HG03469 (cell line): ENCODE measurements around the gene AXL.

ENCODE experiments used
- ATAC-seq: cut with Tn5 transposase; IDR thresholded peaks from one replicate; pipeline ENCODE4 v1.9.1; 2021; ENCODE audit warnings: mild to moderate bottlenecking, moderate library complexity, moderate number of reproducible peaks; ENCODE audit not compliant: unreplicated experiment

AXL gene

DNA sequence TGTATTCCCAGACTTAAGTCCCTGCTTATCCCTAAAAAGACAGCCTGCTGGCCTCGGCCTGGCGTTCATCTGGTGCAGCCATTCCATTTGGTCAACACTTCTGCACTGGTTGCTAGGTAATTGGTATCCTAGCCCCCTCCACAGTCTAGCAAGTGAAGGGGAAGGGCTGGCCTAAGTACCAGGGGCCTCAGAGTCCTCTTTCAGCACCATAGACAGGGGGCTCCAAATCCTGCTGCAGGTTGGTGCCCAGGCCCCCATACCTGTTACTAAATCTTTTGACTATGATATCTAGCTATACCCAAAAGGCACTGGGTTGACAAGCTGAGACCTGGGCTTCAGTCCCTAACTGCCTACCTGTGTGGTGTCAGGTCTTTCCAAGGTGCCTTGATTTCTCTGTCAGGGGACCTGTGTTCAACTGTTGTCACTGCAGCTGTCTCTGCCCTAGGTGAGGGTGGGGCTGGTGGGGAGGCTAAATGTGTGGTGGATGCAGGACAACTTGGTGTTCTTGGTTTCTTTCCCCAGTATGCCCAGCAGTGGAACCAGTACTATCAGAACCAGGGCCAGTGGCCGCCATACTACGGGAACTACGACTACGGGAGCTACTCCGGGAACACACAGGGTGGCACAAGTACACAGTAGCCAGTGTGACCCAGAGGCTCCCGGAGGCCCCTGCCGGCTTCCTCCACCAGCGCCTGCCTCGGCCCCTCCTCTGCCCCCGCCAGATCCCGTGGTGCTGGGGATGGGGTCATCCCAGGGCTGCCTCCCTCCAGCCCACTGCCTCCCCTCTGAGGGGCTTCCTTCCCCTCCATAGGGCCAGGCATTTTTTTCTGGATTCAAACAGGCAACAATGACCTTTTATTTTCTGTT lies 87.1 kb downstream of the AXL start:
- ATAC-seq = no peak

DNA sequence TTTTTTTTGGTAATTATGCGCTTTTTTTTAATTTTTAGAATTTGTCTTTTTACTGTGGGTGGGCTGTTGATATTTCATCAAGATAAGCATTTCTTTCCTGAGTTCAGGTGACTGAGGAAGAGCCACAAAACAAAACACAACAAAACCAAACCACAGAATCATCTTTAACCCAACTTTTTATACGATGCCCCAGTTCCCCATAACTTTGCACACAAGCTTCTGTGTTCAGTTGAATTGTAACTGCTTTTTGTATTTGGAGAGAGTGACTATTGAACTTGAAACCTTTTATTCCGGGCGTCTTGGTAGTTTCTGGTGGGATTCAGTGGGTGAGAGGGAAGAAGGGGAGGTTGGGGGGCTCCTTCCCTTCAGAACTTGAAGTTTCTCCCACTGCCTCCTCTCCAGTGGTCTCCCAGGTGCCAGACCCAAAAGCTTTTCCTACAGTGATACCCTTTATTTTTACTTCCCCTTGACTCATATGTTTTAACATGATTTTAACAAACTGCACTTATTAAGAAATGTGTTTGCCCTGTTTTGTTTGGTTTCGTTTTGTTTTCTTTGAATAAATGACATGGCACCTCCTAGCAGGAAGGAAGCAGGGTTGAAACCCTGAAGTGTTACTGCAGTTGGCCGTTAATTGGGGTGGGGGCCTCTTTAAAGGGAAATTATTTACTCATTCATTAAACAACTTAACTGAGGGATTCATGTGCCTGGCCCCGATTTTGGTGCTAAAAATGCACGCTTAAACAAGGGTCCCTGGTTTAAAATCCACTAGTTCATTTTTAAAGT lies 88.3 kb downstream of the AXL start:
- no peak for ATAC-seq

DNA sequence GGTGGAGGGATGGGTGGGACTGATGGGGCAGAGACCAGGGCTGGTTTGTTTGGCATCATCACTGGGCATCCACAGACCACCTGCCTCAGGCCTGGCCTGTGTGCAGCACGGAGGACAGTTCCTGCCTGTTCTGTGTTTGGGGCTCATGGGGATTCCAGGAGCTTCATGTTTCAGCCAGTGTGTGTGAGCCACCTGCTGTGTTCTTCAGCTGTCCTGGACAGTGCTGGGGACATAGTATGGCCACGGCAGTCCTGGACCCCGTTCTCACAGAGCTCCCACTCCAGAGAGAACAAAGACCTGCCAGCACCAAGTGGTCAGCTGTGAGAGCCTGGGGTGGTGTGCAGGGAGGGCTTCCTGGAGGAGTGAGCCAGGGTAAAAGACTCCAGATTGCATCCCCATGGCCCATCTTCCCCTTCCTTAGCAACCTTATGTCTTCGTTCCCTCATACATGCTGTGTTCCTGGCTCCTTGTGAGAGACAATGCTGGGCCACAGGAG lies 89.0 kb downstream of the AXL start:
- ATAC-seq = no peak

DNA sequence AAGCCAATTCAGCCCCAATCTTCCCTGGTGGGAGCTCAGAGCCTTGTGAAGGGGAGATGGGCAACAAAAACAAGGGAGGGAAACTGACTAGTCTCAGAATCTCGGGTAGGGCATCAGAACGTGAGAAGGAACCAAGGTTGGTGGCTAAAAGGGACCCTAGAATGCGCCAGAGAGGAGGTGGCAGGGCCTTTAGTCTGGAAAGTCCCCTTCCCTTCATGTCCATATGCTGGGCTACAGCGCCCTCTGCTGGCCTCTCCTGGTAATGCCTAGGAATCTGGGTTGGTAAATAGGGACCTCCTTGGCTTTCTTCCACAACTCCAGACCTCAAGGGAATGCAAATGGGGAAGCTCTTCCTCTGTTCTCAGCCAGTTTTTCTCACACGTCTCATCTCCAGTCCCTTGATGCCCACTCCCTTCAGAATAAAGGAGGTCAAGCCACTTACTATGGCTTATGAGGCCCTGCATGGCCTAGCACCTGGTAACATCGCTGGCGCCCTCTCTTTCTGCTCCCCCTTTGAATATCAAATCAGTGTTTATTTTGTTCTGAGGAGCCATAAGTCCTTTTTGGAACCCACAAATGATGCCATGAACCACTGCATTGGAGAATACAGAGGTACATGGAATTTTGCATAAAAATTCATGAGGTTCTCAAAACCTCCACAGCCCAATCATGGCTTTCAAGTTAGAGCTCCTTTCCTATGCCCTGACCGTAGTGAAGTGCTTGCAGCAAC lies 89.6 kb downstream of the AXL start:
- ATAC-seq = no peak

DNA sequence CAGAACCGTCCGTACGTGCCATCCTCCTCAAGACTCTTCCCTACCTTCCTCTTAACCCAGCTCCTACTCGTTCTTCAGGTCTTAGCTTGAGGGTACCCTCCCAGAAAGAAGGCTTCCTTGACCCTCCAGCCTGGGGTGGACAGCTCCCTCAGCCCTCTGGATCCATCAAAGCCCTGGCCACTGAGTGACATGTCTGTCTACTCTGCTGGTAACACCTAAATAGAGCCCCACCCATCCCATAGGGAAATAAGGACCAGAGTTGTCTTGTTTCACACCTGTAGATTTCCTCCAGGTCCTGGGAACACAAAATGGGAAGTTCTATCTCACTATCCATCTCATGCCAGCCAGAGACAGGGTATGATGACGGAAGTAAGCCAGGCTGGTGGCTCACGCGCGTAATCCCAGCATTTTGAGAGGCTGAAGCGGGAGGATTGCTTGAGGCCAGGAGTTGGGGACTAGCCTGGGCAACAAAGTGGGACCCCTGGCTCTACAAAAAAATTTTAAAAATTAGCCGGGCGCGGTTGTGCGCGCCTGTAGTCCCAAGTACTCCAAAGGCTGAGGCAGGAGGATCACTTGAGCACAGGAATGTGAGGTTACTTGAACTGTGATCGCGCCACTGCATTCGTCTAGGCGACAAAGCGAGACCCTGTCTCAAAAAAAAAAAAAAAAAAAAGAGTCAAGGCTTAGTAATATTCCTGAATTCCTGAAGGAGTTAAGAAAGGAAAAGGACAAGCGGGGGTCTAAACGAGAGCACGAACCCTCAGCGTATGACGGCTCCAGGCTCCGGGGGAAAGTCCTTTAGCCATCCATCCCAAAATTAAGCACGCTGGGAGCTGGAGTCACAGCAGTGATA lies 90.4 kb downstream of the AXL start:
- ATAC-seq = no peak

DNA sequence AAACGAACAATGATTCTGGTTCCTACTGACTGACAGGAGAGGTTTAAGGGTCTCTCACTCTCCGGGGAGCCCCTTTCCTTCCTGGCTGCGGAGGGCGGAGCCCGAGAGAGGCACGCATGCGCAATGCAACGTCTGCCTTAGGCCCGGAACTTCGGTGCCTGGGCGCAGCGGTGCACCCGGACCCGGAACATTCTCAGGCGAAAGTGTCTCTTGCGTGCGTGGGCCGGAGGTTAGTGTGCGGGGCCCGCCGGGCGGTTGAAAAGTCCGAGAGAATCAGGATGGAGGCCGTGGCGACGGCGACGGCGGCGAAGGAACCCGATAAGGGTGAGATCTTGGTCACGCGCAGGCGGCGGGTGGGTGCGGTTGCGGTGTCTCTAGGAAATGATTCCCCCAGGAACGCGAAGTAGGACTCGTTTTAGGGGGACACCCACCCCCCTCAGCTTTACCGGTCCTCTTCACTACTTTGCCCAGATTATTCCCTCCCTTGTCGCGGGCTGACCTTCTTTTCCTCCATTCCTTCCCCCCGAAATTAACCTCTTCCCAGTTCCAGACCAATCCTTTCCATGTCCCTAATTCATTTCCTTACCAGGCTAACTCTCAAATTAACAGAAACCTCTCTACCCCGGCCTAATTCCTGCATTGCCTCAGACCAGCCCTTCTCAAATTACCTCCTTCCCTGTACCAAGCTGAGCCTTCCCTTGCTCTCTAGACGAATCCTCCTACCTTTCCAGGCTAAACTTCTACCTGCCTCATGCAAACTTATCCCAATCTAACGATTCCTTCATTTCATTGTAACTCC lies 91.2 kb downstream of the AXL start, which contains the start of gene CCDC97:
CCDC97 (plus strand) TSS at position 140 of the 799 bp plus-strand sequence; CDS start at position 279, 139 bp downstream.
- no peak for ATAC-seq

DNA sequence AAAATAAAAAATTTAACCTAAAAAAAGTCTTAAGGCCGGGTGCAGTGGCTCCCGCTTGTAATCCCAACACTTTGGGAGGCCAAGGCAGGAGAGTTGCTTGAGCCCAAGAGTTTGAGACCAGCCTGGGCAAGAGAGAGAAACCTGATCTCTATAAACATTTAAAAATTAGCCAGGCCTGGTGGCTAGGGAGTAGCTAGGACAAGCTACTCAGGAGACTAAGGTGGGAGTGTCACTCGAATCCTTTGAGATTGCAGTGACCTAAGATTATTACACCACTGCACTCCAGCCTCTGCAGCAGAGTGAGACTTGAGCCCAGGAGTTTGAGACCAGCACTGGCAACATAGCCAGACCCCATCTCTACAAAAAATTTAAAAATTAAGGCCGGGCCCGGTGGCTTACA lies 92.0 kb downstream of the AXL start:
- ATAC-seq = no peak
